SKM-1 (cell line): Measurements from ENCODE around the gene DNM3.
"Not testable (repeated sequence)": the region's sequence is repeated elsewhere in the genome, so short reads cannot be mapped to it uniquely, and the experiment has no call there.

Experiments
- DNase-seq: peaks from one replicate; lab custom pipeline; 2025; ENCODE audit not compliant: unreplicated experiment; lab: John Stamatoyannopoulos, UW

Gene DNM3

GRCh38 chr1:172404121-172404520 is 562.8 kb downstream of the DNM3 start:
- no peak for DNase-seq

DNA sequence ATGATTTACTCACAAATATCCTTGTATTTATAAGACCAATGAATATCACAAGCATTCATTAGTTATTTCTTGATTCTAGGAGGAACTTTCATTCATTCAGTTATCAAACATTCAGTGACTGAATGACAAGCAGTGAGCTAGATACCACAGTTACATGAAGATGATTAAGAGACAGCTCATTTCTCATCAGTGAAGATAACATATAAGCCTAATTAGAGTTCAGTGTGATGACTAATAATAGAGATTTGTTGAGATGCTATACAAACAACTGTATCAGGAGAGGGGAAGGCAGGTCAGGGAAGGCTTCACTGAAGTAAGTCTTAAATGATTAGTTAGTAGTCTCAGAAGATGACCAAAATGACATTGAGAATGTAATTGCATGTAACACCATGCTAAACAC is 564.6 kb downstream of the DNM3 start:
- DNase-seq, result no peak

GRCh38 chr1:172406968-172407367 is 565.7 kb downstream of the DNM3 start:
- no peak for DNase-seq

DNA sequence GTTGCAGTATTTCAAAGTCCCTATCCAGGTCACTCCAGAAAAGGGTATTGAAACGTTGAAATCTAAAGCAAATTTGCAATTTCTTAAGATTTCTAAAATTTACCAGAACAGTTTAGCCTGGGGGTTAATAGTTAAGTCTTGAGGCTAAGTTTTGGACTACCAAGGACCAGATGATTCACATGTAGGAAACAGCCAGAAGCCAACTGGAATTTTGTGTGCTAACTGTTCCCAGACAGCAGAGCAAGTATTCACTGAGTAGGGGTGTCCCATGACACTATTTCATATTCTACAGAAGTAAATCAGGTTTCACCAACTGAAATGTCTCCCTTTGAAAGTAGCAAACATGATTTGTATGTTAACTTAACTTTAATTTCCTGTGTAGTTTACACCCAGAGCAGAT is 567.7 kb downstream of the DNM3 start:
- no peak for DNase-seq

- no peak for DNase-seq
These were observed 568.7 kb downstream of the DNM3 start for GRCh38 chr1:172410027-172410426.

GRCh38 chr1:172411791-172412338 is 570.6 kb downstream of the DNM3 start:
- no peak for DNase-seq

GRCh38 chr1:172414331-172414730 is 573.0 kb downstream of the DNM3 start:
- DNase-seq, result no peak

DNA sequence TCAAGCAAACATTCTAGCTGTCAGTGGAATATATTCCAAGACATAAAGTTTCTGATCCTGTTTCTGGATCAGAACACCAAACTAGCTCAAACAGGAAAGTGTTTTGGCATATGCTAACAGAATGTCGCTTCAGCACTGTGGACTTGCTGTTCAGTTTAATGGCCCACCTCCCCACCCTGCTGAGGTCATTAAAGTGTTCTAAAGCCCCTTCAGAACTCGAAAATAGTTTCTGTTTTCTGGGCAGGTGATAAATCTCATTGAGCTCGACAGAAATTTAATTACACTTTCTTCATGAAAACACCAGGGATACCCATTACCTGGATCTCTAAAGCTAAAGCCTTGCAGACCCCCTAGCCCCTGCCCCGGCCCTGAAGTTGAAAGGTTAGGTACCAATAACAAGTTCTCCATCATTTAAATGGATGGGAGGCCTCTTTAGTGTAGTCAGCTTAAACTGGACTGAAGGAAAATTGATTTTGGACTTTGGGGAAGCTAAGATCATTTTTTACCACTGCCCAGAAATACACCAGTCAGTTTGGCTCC is 575.3 kb downstream of the DNM3 start:
- DNase-seq, result no peak

- no peak for DNase-seq
These were observed 576.3 kb downstream of the DNM3 start for GRCh38 chr1:172417557-172417956.

DNA sequence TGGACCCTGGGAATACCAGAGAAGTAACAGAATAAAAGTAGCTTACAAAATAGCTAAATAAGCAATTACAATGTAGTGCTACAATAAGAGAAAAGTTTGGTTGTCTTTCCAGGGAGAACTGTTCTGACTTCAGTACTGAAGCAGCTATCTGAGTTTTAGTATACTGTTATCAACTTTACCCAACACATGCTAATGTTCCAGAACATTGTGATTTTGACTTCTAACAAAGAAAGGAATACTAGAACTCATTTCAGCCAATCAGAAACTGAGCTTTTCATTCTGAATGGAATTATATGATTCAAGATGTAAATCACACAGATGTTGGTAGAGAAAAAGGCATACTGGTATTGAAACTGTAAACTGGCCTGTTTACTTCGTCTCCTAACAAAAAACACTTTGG is 579.1 kb downstream of the DNM3 start, which contains the start of gene C1orf105:
Gene C1orf105, plus strand, starts transcription at position 301 of the 400 bp plus-strand sequence. CDS start 201 bp downstream, outside the sequence.
- no peak for DNase-seq

DNA sequence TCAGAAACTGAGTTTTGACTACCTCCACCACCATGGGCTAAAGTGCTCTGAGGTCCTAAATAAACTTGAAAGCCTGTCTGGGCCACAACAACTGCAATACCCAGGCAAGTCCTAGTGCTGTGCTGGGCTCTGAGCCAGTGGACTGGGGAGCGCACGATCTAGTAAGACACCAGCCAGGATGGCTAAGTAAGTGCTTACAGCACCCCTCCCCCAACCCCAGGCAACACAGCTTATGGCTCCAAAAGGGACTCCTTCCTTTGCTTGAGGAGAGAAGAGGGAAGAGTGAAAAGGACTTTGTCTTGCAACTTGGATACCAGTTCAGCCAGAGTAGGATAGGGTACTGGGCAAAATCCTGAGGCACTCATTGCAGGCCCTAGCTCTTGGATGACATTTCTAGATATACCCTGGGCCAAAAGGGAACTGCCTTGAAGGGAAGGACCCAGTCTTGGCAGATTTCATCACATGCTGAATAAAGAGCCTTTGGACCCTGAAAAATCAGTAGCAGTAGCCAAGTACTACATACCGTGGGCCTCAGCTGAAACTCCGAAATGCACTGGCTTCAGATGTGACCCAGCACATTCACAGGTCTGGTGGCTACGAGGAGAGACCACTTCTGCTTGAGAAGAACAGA is 580.8 kb downstream of the DNM3 start:
- no peak for DNase-seq

- no peak for DNase-seq
These were observed 582.0 kb downstream of the DNM3 start for GRCh38 chr1:172423336-172423735.

DNA sequence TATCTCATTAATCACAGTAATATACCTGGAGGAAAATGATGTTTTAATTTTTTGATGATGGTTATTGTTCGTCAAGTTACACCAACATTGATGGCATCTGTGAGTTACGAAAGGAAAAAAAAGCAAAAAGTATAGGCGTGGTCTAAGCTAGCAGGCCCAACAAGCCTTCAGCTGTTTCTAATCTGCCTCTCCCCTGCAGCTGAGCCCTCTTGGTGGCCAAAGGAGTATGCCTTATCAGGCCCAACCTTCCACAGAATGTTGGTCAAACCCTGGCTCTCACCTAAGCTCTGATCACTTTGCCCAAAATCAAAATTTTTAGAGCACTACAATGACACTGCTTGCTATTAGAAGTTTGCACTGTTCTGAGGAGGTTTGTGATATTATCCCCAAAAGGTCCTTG is 584.0 kb downstream of the DNM3 start:
- DNase-seq, result no peak

DNA sequence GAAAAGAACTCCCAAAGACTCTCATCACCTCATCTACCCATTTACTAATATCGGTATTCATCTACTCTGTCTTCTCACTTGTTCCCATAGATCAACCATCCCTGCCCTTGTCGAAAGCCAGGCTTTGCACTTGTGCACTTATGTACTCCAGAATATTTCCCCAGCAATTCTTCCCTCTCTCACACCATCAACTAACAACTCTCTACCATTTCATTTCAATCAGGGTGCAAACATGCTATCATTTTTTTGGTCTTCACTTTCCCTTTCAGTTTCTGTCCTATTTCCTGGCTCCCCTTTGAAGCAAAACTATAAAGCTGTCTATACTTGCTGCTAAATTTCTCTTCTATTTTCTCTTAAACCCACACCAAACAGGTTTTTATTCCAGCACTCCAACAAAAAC is 585.9 kb downstream of the DNM3 start:
- DNase-seq, result no peak

DNA sequence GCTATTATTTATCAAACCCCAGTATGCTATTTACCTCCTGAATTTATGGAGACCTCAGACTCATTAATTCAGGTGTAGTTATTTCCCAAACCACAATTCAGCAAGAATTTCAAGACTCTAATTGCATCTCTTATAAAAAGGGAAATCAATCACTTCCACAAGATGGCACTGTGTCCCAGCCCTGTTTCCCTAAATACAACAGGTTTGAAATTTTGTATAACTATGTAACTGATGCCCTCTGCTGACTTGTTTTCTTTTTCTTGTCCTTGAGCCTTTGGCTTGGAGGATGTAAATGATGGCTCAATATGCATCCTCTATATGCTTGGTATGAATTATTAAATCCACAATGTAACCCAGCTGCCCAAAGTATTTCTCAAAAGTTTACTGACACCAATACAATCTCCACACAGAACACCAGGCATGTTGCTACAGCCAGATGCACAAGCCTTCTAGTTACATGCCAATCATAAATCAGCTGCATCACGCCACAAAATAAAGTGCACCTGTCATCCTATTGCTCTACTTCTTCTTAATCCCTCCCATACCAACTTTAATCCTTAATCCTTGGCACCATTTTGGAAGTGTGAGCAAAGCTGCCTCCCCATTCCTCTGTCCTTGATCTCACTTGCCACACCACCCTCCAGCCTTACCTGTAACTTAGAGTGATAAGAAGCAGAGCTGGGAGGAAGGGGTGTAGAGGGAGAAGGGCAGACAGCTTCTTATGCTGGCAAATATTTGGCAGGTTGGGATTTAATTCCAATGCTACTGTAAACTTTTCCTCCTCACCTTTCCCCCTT is 588.2 kb downstream of the DNM3 start:
- peak; percentile 49 for DNase-seq

DNA sequence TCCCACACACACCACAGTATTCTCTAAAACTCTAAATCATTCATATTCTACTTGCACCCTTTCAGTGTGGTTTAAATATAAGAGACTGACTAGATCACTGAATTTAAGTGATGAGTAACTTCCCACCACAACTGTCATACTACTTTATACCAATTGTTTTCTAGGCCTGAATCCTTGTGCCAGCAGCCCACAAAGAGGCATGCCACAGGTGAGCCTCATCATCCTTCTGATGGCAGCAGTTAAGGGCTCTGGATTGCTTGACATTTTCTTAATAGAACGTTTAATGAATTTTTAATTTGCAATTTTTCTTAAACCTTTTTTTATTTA is 588.8 kb downstream of the DNM3 start:
- no peak for DNase-seq

DNA sequence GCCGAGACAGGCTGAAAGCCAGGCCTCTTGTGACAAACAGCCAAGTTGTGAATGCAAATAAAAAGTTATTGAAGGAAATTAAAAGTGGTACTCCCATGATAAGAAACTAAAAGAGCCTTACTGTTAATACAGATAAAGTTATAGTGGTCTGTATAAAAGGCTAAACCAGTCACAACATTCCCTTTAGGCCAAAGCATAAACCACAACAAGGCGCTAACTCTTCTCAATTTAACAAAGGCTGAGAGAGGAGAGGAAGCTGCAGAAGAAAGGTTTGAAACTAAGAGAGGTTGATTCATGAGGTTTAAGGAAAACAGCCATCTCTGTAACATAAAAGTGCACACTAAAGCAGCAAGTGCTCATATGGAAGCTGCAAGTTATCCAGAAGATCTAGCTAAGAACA is 589.9 kb downstream of the DNM3 start:
- DNase-seq, result no peak

GRCh38 chr1:172431721-172432192 is 590.5 kb downstream of the DNM3 start:
- no peak for DNase-seq

DNA sequence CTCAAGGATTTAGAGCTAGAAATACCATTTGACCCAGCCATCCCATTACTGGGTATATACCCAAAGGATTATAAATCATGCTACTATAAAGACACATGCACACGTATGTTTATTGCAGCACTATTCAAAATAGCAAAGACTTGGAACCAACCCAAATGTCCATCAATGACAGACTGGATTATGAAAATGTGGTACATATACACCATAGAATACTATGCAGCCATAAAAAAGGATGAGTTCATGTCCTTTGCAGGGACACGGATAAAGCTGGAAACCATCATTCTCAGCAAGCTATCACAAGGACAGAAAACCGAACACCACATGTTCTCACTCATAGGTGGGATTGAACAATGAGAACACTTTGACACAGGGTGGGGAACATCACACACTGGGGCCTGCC is 595.9 kb downstream of the DNM3 start:
- DNase-seq, result not testable (repeated sequence)

DNA sequence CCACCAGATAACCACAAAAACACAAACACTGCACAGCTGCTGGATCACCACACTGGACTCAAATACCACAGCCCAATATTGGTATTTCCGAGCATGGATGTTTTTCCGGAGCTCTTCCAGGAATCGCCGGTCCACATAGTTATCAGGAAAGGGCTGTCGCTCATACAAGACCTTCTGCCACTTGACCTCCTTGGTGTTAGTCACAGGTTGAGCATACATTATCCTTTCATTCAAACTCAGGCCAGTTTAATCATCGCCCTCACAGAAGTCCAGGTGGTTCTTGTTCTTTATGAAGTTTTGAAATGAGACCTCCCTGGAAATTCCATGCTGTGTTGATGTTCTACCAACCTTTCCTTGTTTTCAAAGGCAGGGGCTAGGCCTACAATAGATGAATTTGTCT is 601.1 kb downstream of the DNM3 start:
- DNase-seq, result no peak

DNA sequence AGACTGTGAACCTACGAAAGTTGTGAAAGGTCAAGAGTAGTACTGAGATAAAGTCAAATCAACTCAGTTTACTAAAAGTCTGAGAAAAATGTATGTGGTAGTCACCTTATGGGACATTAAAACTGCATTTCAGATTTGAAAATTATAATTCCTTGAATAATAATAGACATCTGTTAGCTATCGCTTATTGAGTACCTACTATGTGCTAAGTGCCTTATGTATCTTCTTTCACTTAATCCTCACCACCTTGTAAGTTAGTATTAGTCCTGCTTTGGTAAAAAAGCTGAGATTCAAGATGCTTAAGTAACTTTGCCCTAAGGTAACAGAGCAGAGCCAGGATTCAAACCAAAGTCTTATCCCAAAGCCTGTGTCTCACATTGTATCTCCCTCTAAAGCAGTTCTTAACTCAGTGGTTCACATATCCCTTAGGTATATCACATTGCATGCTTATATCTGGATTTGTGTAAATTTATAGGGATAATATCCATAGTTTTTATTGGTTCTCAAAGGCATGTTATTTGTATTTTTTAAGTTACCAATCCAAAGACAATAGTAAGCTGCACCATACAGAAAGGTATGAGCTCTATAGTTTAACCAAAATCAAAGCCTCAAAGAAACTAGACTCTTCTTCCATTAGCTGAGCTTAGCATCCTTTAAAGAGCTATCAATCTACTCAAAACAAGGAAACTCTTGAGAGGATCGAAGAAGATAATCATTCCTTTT is 601.7 kb downstream of the DNM3 start:
- DNase-seq, result no peak
